AG09319 (cell line): ENCODE results near the gene NEXMIF.
"Not testable (repeated sequence)": the region's sequence is repeated elsewhere in the genome, so short reads cannot be mapped to it uniquely, and the experiment has no call there.

Experiments
- DNase-seq: peaks from one replicate; pipeline ENCODE4 v3.0.0-alpha.2; 2010; ENCODE audit warnings: low read depth; ENCODE audit errors: extremely low read depth
- TF ChIP-seq, protein P1 (sequence below): IDR thresholded peaks from 2 replicates; pipeline ENCODE4 v1.5.1; 2011; ENCODE audit warnings: low read depth, mild to moderate bottlenecking, inconsistent platforms, low read length, moderate library complexity

Gene NEXMIF

GRCh38 chrX:74925225-74926088, at the start of gene NEXMIF:
Gene NEXMIF (minus strand): TSS chrX:74925452.
- TF ChIP-seq, protein P1, sequence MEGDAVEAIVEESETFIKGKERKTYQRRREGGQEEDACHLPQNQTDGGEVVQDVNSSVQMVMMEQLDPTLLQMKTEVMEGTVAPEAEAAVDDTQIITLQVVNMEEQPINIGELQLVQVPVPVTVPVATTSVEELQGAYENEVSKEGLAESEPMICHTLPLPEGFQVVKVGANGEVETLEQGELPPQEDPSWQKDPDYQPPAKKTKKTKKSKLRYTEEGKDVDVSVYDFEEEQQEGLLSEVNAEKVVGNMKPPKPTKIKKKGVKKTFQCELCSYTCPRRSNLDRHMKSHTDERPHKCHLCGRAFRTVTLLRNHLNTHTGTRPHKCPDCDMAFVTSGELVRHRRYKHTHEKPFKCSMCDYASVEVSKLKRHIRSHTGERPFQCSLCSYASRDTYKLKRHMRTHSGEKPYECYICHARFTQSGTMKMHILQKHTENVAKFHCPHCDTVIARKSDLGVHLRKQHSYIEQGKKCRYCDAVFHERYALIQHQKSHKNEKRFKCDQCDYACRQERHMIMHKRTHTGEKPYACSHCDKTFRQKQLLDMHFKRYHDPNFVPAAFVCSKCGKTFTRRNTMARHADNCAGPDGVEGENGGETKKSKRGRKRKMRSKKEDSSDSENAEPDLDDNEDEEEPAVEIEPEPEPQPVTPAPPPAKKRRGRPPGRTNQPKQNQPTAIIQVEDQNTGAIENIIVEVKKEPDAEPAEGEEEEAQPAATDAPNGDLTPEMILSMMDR = no peak; the same call in 1 of the 2 replicates
- no peak for DNase-seq

GRCh38 chrX:74961962-74962361, 36.7 kb upstream of the NEXMIF start:
- DNase-seq = not testable (repeated sequence)

DNA sequence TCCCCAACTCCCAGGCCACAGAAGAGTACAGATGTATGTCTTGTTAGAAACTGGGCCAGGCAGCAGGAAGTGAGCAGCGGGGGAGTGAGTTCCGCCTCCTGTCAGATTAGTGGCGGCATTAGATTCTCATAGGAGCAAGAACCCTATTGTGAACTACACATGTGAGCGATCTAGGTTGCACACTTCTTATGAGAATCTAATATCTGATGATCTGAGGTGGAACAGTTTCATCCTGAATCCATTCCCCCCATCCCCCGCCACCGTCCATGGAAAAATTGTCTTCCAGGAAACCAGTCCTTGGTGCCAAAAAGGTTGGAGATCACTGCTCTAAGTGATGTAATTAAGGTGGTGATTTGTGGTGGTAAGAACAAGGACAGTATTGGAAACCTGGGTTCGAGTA, 24.5 kb upstream of the NEXMIF start:
- DNase-seq = no peak

DNA sequence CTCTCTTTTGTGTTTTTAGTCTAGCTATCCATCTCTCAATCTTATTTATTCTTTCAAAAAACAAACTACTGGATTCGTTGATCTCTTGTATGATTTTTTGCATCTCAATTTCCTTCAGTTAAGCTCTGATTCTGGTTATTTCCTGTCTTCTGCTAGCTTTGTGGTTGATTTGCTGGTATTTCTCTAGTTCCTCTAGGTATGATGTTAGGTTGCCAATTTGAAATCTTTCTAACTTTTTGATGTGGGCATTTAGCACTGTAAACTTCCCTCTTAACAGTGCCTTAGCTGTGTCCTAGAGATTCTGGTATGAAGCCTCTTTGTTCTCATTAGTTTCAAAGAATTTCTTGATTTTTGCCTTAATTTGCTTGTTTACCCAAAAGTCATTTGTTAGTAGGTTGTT, 15.2 kb upstream of the NEXMIF start:
- no peak for DNase-seq
- TF ChIP-seq, protein P1 = no peak

More for the DNA sequence above, 24.5 kb upstream of the NEXMIF start:
- TF ChIP-seq, protein P1 = no peak

GRCh38 chrX:74931214-74931613, 6.0 kb upstream of the NEXMIF start:
- TF ChIP-seq, protein P1 = no peak
- DNase-seq = no peak

GRCh38 chrX:74924449-74925224, 615 bp downstream of the NEXMIF start:
- TF ChIP-seq, protein P1 = no peak
- DNase-seq = no peak

- no peak for DNase-seq
- TF ChIP-seq, protein P1 = no peak
Observed at GRCh38 chrX:74923942-74924448, 1.3 kb downstream of the NEXMIF start.
